HG03039 (cell line): Measurements from ENCODE around the gene HELB.

Source experiments
- ATAC-seq: cut with Tn5 transposase; IDR thresholded peaks from one replicate; pipeline ENCODE4 v1.9.1; 2021; ENCODE audit warnings: mild to moderate bottlenecking, moderate library complexity; ENCODE audit not compliant: unreplicated experiment

The HELB gene

DNA sequence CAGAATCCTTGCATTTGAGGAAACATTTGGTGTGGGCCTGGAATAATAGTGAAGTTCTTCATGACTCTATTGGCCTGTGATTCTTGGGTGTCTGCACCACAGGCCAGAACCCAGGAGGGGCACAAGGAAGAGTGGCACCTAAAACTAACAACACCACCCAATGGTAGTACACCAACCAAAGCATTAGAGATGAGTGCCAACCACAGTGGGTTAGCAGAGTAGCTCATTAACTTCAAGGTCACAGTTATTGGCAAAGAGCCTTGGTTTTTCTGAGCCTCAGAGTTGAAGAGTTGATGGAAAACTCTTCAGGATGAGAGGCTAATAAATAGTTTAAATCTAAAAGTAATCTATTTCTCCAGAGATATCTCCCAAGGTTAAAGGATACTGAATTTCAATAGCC lies 57.0 kb downstream of the HELB start:
- no peak for ATAC-seq

DNA sequence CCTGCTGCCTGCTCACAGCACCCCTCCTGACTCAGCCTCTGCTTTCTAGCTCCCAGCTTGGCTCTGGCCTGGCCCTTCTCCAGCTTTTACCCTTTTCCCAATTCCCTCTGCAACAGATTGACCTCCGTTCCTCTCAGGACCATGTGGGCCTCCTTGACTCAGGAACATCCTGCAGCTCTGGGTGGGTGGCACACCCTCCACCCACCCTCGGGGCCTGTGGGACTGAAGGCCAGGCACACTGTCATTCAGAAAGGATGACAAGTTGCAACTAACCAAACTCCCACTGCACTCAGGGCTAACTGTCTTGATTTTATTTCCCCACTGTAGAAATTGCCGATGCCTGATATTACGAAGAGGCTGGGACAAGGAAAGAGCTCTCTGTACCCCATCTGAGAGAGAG lies 59.4 kb downstream of the HELB start:
- ATAC-seq, result no peak

DNA sequence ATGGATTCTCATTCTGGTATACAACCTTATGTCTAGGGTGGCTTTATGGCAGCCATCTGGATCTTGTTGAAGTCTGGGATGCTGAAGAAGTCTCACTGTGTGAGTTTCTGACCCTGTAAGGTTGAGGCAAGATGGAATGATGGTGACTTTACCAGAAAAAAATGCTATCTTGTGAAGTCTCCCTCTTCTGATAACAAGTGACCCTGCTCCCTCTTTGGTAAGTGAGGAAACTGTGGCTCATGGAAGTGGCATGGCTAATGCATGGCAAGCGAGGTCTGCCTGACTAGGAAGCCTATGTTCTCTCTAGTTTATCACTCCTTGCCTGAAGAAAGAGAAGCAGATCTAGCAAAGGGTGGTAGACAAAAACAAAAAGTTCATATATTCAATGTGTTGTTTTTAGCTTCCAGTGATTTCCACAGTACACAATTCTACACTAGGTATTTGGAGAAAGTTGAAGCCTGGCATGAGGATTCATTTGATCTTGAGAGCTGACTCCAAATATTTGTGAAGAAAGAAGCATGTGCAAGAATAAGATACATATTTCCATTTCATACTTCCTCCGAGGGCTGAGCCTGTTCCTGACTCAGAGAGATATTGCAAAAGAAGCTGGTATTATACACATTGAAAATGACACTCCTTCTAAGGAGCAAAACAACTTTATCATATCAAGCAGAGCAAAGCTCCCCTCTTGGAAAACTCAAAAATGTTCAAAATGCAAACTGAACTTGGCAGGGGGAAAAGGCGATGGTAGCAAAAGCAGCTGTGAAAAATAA lies 63.6 kb downstream of the HELB start:
- ATAC-seq, result no peak

DNA sequence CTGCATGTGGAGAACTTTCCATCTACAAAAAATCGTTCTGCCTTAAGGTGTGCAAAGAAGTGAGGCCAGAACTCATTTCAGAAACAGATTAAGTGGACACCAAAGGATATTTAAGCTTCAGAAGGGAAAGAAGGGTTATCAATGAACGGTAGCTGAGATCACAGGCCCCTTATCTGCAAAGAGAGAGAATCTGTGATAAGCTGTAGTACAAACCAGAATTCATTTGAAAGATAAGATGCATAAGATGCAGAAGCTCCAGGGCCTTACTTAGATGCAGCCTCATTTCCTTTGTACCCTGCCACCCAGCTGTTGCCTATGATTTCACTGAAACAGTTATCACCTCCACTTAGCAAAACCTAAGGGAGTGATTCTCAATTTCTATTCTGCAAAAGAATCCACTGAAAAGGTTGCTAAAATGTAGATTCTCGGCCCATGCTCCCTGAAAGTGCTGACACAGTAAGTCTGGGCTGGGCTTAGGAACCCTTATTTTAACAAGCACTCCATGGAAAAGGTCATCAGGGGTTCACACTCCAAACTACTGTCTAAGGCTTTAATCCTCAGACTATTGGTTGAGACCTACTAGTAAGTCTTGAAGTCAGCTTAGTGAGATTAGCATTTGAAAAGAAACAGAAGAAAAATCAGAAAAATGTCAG lies 64.8 kb downstream of the HELB start:
- no peak for ATAC-seq

DNA sequence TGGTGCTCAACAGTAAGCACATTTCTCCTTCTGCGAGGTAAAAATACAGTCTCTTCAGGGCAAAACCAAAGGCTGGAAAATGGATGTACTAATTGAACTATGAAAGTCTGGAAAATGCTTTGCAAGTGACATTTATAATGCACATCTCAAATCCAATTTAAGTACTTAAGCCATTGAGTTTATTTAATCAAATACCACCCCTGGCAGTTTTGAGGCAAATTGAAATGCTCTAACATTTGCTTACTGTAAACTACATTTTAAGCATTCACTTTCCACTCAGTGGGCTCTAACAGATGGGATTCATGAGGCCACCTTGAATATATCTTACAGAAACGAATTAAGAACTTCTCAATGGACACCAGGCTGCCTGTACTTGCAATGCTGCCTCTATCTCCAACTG lies 69.7 kb downstream of the HELB start:
- ATAC-seq, result no peak

DNA sequence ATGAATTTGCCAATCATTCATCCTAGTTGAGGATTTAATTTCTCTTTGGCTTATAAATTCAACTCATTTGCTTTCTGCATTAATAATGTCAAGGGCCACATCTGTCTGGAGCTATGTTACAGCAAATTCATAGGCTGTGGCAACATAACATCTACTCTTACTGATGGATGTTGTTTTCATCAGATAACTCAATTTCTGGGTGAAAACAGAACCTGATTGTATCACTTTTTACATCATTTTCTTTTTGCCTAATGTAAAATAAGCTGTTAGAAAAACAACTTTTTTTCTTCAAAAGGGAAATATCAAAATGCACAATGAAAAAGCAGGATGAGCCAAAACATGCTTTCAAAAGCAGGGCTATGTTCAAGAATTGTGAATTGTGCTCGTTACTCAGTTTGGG lies 73.3 kb downstream of the HELB start:
- no peak for ATAC-seq

DNA sequence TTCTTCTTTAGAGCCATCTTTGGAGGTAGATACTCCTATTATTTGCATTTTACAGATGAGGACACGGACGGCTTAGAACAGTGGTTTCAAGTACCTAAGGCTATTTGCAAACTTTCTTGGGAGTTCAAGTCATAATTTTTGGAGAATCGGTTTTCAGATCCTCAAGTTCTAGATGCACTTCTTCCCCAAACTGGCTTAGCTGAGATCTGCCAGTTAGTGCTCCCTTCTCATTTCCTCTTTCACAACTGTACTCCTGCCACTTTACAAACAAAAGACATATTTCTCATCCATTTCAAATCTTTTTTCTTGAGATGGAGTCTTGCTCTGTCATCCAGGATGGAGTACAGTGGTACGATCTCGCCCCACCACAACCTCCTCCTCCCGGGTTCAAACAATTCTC lies 77.3 kb downstream of the HELB start:
- no peak for ATAC-seq

DNA sequence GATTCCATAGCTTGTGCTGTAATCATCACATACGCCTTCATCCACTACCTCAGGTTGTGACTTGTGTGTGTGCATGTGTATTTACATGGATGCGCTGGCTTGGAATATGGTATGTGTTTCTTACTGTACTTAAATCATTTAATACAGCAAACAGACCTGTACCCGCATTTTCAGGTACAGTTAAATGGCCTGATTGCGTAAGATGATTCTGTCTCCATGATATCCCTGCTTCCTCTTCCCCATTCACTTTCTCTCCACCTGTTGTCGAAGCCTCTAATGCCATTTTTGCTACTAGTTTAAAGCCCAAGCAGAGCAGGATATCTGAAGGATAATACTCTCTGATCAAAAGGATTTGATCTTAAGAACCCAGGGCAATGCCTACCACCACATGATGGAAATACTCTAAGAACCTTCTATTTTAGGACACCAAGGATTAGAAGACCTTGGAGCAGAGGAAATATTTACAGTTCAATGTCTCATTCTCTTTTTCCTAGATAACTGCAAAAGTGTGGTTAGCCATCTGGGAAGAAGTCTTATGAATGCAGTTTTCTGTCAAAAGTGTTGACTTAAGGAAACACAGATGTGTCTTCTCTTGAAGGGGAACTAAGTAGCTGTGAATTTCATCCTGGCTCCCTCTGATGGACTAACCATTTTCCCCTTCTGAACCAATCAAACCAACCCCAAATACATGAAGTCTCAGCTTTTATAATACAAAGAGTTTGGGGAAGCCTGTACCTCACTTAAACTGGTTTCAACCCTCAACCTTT lies 78.7 kb downstream of the HELB start:
- no peak for ATAC-seq

DNA sequence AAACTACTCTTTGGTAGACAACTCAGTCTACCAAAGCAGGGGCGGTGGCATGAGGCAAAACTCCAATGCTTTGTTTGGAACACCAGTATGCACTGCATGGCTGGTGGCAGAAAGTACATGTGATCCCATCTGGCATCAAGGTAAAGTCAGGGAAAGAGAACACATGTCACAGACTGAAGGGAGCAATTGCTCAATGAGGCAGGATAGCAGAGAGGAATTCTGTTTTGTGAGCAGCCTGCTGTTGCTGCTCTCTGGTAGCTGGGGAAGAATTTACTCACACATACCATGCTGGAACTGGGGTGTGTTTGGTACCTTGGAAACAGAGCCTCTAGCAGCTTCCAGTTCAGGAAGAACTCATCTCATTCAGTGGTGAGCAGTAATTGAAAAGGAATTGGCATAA lies 84.8 kb downstream of the HELB start:
- ATAC-seq, result no peak
